ENCODE measurements around the gene GRIK1. TPM values are rescaled to one million over a fixed set of nuclear protein-coding genes. Genes with fewer than 3 reads are reported as not detected.

The GRIK1 gene
- total RNA-seq, 1 donor from 2014 or later: not detected

GRCh38 chr21:29487154-29487553 lies 452.6 kb downstream of the GRIK1 start:
- H3K4me1 Mint-ChIP-seq (ENCODE audit: unreplicated experiment): no peaks in the 10 kb centered on the region
- no peaks in the 10 kb centered on the region for H3K9me3 Mint-ChIP-seq (ENCODE audit: unreplicated experiment)
- no peak for DNase-seq (ENCODE audit: low spot score)
- H3K36me3 Mint-ChIP-seq (ENCODE audit: low read depth, unreplicated experiment): peaks cover 5% of the 10 kb centered on the region
- no peak overlapping the region for H3K27ac Mint-ChIP-seq (ENCODE audit: unreplicated experiment)
- H3K4me3 Mint-ChIP-seq (ENCODE audit: unreplicated experiment): no peak overlapping the region
- H3K27me3 Mint-ChIP-seq (ENCODE audit: unreplicated experiment): no peaks in the 10 kb centered on the region
- TF ChIP-seq CTCF (IDR thresholded peaks at IDR 0.05; ENCODE audit: unreplicated experiment): no peak

Other genes with a start within 250 kb of the GRIK1 start
- not detected for gene CLDN17, start 226.8 kb upstream of the GRIK1 start, total RNA-seq (ENCODE audit: unreplicated experiment)